Stimulated activated naive CD8-positive, alpha-beta T cell treated with anti-CD3 and anti-CD28 coated beads, Interleukin-15, Interleukin-2, amounts not matched to agents 100 ng/mL and 50 ng/mL, for 24 hours (primary cell): ENCODE measurements around the gene R3HDM4.

Source experiments
- H3K27ac Mint-ChIP-seq: one replicate; pipeline ENCODE4 v1.8.0; 2021; ENCODE audit warnings: mild to moderate bottlenecking, mixed read lengths
- H3K27me3 Mint-ChIP-seq: one replicate; pipeline ENCODE4 v1.8.0; 2021; ENCODE audit warnings: mixed read lengths
- H3K36me3 Mint-ChIP-seq: one replicate; pipeline ENCODE4 v1.8.0; 2021; ENCODE audit warnings: low read depth, mixed read lengths
- H3K4me1 Mint-ChIP-seq: one replicate; pipeline ENCODE4 v1.8.0; 2021; ENCODE audit warnings: low read depth, mixed read lengths
- H3K4me3 Mint-ChIP-seq: one replicate; pipeline ENCODE4 v1.8.0; 2021; ENCODE audit warnings: mild to moderate bottlenecking, mixed read lengths
- H3K9me3 Mint-ChIP-seq: one replicate; pipeline ENCODE4 v1.8.0; 2021; ENCODE audit warnings: mixed read lengths

R3HDM4 gene

GRCh38 chr19:952049-952679 is 39.1 kb upstream of the R3HDM4 start:
- no peaks in the 10 kb centered on the region for H3K36me3 Mint-ChIP-seq
- H3K4me3 Mint-ChIP-seq, result no peak overlapping the region
- H3K4me1 Mint-ChIP-seq, result no peaks in the 10 kb centered on the region
- H3K9me3 Mint-ChIP-seq, result no peaks in the 10 kb centered on the region
- no peak overlapping the region for H3K27ac Mint-ChIP-seq
- no peaks in the 10 kb centered on the region for H3K27me3 Mint-ChIP-seq

DNA sequence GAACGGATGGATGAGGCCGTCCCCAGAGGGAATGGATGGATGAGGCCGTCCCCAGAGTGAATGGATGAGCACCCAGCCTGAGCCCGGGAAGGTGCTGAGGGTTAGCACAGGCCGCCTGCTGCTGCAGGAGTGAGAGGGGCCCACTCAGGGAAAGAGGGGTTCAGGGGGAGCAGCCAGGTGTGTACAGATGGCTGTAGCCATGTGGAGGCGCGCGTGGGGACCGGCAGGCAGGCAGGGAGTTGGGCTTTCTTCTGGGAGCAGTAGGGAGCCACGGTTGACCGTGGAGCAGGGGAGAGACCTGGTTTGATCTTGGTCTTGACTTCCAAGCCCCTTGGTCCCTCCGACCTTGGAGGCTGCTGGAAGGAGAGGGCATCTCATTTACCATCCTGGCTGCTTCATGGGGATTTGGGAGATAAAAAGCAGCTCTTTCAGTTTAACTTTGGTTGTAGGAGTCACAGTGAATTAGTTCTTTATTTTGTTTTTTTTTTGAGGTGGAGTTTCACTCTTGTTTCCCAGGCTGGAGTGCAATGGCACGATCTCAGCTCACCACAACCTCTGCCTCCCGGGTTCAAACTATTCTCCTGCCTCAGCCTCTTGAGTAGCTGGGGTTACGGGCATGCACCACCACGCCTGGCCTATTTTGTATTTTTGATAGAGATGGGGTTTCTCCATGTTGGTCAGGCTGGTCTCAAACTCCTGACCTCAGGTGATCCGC is 37.5 kb upstream of the R3HDM4 start:
- H3K4me1 Mint-ChIP-seq, result no peaks in the 10 kb centered on the region
- no peaks in the 10 kb centered on the region for H3K36me3 Mint-ChIP-seq
- H3K27me3 Mint-ChIP-seq, result no peaks in the 10 kb centered on the region
- no peaks in the 10 kb centered on the region for H3K9me3 Mint-ChIP-seq
- H3K27ac Mint-ChIP-seq, result no peak overlapping the region
- H3K4me3 Mint-ChIP-seq, result no peak overlapping the region

GRCh38 chr19:948842-949496 is 36.0 kb upstream of the R3HDM4 start:
- no peaks in the 10 kb centered on the region for H3K4me1 Mint-ChIP-seq
- no peak overlapping the region for H3K27ac Mint-ChIP-seq
- no peaks in the 10 kb centered on the region for H3K36me3 Mint-ChIP-seq
- H3K27me3 Mint-ChIP-seq, result no peaks in the 10 kb centered on the region
- no peaks in the 10 kb centered on the region for H3K9me3 Mint-ChIP-seq
- H3K4me3 Mint-ChIP-seq, result no peak overlapping the region

GRCh38 chr19:947707-948539 is 34.9 kb upstream of the R3HDM4 start:
- Mint-ChIP-seq H3K27me3 (no peaks in the 10 kb centered on the region), H3K9me3 (no peaks in the 10 kb centered on the region), H3K4me3 (no peak overlapping the region), H3K27ac (no peak overlapping the region), H3K4me1 (no peaks in the 10 kb centered on the region), H3K36me3 (no peaks in the 10 kb centered on the region)

GRCh38 chr19:947090-947706 is 34.2 kb upstream of the R3HDM4 start:
- Mint-ChIP-seq H3K4me1 (no peaks in the 10 kb centered on the region), H3K36me3 (no peaks in the 10 kb centered on the region), H3K4me3 (no peak overlapping the region), H3K27me3 (no peaks in the 10 kb centered on the region), H3K27ac (no peak overlapping the region), H3K9me3 (no peaks in the 10 kb centered on the region)

- H3K27me3 Mint-ChIP-seq, result peaks cover 5% of the 10 kb centered on the region
- no peak overlapping the region for H3K4me3 Mint-ChIP-seq
- H3K9me3 Mint-ChIP-seq, result no peaks in the 10 kb centered on the region
- H3K27ac Mint-ChIP-seq, result no peak overlapping the region
- no peaks in the 10 kb centered on the region for H3K36me3 Mint-ChIP-seq
- H3K4me1 Mint-ChIP-seq, result peaks cover 7% of the 10 kb centered on the region
Measured at GRCh38 chr19:945401-946252, 32.6 kb upstream of the R3HDM4 start.

DNA sequence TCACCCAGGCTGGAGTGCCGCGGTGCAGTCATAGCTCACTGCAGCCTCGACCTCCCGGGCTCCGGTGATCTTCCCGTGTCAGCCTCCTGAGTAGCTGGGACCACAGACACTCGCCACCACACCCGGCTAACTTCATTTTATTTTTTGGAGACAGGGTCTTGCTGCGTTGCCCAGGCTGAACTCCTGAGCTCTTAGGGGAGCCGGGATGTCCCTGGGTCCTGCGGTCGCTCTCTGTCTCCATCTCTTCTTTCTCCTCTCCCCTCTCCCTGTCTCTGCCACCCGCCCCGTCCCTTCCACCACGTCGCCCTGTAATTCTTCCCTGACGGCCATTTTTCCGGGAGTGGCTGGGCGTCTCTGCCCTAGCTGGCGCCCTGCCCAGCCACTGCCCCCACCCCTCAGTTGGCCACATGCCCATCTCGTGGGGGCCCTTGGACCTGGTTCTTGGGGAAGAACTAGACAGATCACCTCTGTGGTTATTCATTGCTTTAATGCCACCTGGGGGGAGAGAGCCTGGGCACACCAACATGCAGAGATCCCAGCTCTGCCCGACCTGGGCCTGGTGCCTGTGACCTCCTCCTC is 31.7 kb upstream of the R3HDM4 start:
- H3K4me3 Mint-ChIP-seq, result no peak overlapping the region
- no peaks in the 10 kb centered on the region for H3K9me3 Mint-ChIP-seq
- peaks cover 14% of the 10 kb centered on the region for H3K4me1 Mint-ChIP-seq
- peaks cover 5% of the 10 kb centered on the region for H3K27me3 Mint-ChIP-seq
- H3K36me3 Mint-ChIP-seq, result no peaks in the 10 kb centered on the region
- no peak overlapping the region for H3K27ac Mint-ChIP-seq

GRCh38 chr19:944171-944567 is 31.1 kb upstream of the R3HDM4 start:
- H3K4me1 Mint-ChIP-seq, result peaks cover 19% of the 10 kb centered on the region
- H3K9me3 Mint-ChIP-seq, result no peaks in the 10 kb centered on the region
- H3K27me3 Mint-ChIP-seq, result peaks cover 5% of the 10 kb centered on the region
- H3K4me3 Mint-ChIP-seq, result no peak overlapping the region
- no peak overlapping the region for H3K27ac Mint-ChIP-seq
- no peaks in the 10 kb centered on the region for H3K36me3 Mint-ChIP-seq

- H3K36me3 Mint-ChIP-seq, result no peaks in the 10 kb centered on the region
- peaks cover 5% of the 10 kb centered on the region for H3K27me3 Mint-ChIP-seq
- no peaks in the 10 kb centered on the region for H3K9me3 Mint-ChIP-seq
- no peak overlapping the region for H3K4me3 Mint-ChIP-seq
- H3K27ac Mint-ChIP-seq, result no peak overlapping the region
- peaks cover 19% of the 10 kb centered on the region for H3K4me1 Mint-ChIP-seq
Measured at GRCh38 chr19:943551-944170, 30.6 kb upstream of the R3HDM4 start.

GRCh38 chr19:942133-942645 is 29.2 kb upstream of the R3HDM4 start:
- Mint-ChIP-seq H3K36me3 (peaks cover 3% of the 10 kb centered on the region), H3K4me3 (no peak overlapping the region), H3K27ac (no peak overlapping the region), H3K4me1 (peaks cover 31% of the 10 kb centered on the region), H3K9me3 (no peaks in the 10 kb centered on the region), H3K27me3 (peaks cover 5% of the 10 kb centered on the region)

GRCh38 chr19:941292-942132 is 28.5 kb upstream of the R3HDM4 start:
- H3K27ac Mint-ChIP-seq, result peak overlapping the region; percentile 71
- peak overlapping the region; percentile 73 for H3K4me3 Mint-ChIP-seq
- H3K9me3 Mint-ChIP-seq, result no peaks in the 10 kb centered on the region
- H3K27me3 Mint-ChIP-seq, result peaks cover 5% of the 10 kb centered on the region
- H3K36me3 Mint-ChIP-seq, result peaks cover 4% of the 10 kb centered on the region
- peaks cover 34% of the 10 kb centered on the region for H3K4me1 Mint-ChIP-seq

- Mint-ChIP-seq H3K36me3 (peaks cover 4% of the 10 kb centered on the region), H3K27ac (peak overlapping the region; percentile 47), H3K4me3 (peak overlapping the region; percentile 73), H3K27me3 (peaks cover 5% of the 10 kb centered on the region), H3K4me1 (peaks cover 34% of the 10 kb centered on the region), H3K9me3 (no peaks in the 10 kb centered on the region)
Measured at GRCh38 chr19:940591-941291, 27.7 kb upstream of the R3HDM4 start.
